Epithelial cell of prostate (primary cell): ENCODE measurements around the gene OR10D3.
"Not testable (repeated sequence)": the region's sequence is repeated elsewhere in the genome, so short reads cannot be mapped to it uniquely, and the experiment has no call there.

ENCODE experiments used
- DNase-seq: peaks from one replicate; pipeline ENCODE4 v3.0.0-alpha.2; 2011; ENCODE audit warnings: low read depth, low spot score
- H3K27ac ChIP-seq: fragments of 450-650 bp; 2 replicates; pipeline ENCODE4 v1.5.1; 2017; ENCODE audit warnings: mild to moderate bottlenecking

The OR10D3 gene

DNA sequence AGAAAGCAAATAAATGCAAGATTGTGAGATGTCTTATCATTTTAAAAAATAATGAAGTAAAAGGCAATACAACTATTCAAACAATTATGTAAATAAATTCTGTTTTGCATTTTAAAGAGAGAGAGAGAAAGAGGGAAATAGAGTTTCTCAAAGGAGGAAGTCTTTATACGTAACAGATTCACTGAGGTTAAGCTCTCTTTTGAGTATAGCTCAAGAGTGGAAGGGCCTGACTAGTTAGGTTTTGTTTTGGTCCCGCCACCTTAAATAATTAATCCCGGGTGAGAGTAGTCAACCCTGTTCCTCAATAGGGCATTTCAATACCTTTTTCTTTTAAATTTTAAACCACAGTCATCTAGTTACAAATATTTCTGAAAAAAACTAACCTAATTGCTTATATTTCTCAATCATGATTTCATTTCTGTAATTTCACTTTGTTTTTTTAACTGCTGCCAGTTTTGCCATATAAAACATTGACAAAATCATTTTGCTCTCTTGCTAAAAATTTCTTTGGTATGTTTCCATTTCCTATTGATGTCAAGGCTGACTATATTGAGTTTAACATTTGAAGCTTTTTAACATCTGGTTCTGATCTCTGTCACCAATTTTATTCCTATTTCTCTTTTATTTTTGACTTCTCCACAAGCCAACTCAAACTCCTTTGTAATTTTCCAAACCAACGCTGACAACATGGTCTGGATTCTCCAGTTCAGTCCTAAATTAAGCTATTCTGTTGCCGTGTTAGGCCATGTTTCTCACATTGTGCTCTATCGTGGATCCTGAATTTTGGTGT is 10.3 kb downstream of the OR10D3 start:
- no peak overlapping the region for H3K27ac ChIP-seq
- DNase-seq: no peak

DNA sequence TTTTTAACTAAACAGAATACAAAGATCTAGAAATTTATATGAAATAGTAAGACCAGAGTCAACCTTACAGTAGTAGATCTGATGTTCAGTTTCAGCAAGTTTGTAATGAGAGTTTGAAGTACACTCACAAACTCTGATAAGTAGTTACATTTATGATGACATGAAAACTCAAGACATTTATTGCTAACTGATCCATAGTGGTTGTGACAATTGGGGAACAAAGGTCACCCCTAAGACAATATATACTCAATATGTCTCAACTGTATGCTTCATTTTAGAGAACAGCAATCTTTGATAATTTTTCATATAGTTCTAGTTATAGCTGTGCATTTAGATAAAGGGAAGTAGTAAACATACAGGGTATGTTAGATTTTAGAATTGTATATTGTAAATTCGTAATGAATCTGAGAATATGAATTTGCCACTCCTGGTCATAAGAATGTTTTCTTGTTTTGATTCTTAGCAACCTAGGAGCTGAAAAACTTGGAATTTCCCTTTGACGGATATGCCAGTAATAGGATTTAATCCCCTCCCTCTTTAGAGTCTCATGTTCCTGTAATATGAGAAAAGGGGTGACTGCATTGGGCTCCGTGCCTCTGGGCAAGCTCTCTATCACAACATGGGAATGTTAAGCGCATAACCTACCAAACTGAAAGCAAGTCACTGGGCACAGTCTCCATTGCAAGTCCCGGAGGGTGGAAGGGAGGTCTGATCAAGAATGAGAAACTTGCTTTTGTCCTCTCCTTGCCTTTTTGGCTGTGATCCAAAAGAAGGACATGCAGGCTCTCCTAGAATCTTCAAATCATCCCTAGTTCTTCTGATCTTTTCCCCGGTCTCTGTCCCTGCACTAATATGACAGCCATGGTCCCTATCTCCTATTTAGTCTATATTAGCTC is 11.4 kb downstream of the OR10D3 start:
- DNase-seq: no peak
- H3K27ac ChIP-seq: no peak overlapping the region

DNA sequence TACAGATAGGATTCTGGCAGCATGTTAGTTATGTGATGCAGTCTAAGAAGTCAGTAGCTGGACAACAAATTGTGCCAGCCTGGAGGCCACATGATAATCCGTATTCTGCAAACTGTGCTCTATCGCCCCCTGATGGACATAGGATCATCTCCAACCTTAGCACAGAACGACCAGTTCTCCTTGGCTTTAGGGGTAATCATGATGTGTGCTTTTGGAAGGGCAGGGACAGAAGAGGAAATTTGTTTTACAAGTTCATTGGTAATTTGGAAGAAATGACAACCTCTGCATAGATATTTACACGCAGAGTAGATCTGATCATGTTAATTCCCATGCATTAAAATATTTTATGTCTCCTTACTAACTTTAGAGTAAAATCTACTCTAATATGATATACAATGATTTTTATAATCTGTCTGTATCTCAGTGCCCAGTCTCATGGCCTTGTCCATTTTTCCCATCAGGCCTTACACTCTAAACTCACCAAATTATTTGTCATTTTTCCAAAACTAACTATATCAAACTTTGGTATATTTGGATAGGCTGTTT is 12.1 kb downstream of the OR10D3 start:
- no peak for DNase-seq
- H3K27ac ChIP-seq: no peak overlapping the region

DNA sequence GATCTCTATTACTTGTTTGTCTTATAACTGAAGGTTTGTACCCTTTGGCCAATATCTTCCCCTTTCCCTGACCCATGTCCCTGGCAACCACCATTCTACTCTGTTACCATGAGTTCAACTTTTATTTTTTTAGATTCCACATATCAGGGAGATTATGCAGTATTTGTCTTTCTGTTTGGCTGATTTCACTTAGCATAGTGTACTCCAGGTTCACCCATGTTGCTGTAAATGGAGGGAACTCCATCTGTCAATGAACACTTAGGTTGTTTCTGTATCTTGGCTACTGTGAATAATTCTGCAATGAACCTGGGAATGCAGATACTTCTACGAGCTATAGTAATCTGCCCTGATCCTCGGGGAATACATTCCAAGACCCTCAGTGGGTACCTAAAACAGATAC is 14.9 kb downstream of the OR10D3 start:
- H3K27ac ChIP-seq: no peak overlapping the region
- DNase-seq: no peak

DNA sequence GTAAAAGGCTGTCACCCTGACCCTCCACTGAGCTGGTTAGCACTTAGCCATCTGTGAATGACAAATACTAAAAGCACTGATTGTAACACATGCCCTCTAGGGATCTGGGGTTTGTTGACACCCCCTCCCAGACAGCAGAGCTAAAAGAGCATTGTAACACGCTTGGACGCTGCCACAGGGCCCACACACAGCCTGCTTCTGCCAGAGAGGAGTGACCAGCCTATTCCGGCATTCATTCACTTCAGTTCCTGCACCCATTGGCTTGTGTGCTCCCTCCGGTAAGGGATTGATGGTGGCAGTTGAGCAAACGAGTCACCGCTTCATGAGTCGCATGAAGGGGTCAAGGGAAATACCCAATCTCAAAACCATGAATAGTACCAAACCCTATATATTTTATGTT is 15.8 kb downstream of the OR10D3 start:
- DNase-seq: no peak
- no peak overlapping the region for H3K27ac ChIP-seq

DNA sequence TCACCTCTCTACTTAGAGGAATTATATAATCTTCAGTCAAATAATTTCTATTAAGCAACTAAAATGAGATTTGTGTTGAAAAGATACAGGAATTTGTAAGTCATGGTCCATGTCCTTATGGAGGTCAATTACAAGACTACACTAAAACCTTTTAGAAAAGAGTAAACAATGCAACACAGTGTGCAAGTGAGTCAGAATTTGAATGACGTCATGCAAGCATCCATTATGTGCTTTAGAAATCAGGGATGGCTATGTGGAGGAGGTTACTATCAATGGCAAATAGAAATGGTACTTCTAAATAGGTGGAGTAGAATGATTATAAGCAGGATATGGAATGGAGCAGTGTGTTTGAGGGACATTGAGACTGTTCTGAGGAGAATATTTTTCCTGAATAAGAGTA is 16.6 kb downstream of the OR10D3 start:
- no peak overlapping the region for H3K27ac ChIP-seq
- peak; percentile 5 for DNase-seq

DNA sequence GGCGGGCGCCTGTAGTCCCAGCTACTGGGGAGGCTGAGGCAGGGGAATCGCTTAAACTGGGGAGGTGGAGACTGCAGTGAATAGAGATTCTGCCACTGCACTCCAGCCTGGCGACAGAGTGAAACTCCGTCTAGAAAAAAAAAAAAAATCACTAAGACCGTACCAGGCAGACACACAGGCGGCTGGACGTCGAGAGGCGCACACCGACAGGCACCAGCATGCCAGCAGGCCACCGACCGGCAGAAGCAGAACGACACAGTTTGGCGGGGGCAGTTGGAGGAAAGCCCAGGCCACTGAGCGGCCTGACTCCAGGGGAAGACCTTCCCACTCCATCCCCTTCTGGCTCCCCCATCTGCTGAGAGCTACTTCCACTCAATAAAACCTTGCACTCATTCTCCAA is 17.5 kb downstream of the OR10D3 start:
- H3K27ac ChIP-seq: no peak overlapping the region
- DNase-seq: no peak

DNA sequence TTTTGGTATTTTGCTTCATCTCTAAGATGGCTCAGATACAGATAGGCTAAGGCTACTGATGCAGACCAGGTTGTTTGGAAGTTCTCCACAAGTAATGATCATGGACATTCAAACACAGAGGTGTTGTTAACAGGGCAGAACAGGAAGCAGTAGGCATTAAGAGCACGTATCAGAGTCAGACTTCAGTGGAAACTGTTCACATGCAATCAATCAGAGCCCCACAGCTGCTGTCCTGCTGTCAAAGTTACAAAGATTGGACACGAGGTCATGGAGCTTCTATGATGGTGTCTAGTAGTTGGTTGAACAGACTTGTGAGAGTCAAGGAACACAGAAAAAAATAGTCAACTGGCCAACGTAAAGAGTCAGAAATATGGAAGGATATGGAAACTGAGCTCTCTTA is 19.8 kb downstream of the OR10D3 start:
- no peak for DNase-seq
- no peak overlapping the region for H3K27ac ChIP-seq

DNA sequence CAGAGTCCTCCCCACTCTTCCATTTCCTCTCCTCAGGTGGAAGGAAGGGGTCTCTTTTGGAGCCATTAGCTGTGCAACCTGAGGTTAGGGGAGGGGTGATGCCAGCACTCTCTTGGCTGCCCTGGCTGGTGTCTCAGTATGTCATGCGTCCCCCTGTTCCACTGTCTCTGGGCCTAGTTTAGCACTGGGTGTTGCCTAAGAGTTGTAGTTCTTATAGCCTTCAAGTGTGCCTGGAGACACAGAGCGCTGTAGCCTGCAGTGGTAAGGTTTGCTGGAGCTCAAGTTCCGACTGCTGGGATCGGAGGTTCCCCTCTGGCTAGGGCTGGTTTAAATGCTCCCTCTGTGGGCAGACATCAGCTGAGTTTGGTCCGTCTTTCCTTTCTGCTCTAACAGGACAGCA is 20.9 kb downstream of the OR10D3 start:
- H3K27ac ChIP-seq: no peak overlapping the region
- DNase-seq: no peak

DNA sequence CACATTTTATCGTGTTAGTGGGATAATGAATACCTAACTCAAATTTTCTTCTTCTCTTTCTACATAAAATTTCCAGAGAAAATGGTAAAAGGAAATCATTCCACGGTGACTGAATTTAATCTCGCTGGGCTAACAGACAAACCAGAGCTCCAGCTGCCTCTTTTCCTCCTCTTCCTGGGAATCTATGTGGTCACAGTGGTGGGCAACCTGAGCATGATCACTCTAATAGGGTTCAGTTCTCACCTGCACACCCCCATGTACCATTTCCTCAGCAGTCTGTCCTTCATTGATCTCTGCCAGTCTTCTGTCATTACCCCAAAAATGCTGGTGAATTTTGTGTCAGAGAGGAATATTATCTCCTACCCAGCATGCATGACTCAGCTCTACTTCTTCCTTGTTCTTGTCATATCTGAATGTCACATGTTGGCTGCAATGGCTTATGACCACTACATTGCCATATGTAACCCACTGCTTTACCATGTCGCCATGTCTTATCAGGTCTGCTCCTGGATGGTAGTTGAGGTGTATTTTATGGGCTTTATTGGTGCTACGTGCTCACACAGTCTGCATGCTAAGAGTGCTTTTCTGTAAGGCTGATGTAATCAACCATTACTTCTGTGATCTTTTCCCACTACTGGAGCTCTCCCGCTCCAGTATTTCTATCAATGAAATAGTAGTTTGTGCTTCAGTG is 24.1 kb downstream of the OR10D3 start:
- H3K27ac ChIP-seq: no peak overlapping the region
- no peak for DNase-seq

DNA sequence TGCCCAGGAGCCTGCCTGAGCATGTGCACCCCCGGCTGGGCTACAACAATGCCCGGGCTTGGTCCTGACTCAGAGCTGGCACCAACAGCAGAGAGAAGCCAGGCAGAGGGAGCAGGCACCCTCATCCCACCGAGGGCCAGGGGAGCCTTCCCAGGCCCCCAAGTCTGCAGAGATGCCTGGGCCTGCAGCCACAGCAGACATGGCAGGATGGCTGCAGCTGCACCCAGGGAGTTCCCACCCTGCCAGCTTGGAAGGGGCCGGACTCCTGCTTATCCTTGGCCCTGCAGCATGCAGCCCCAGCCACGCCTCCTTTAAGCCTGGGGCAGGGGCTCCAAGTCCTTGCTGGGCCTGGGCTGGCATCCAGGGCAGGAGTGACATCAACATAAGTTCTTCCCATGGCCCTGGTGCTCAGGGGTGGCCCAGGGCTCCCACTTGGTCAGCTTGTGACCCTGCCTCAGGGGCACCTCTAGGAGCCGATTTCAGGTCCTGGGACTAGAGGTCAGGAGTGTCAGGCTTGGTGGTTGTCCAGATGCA is 26.7 kb downstream of the OR10D3 start:
- no peak overlapping the region for H3K27ac ChIP-seq
- DNase-seq: no peak

DNA sequence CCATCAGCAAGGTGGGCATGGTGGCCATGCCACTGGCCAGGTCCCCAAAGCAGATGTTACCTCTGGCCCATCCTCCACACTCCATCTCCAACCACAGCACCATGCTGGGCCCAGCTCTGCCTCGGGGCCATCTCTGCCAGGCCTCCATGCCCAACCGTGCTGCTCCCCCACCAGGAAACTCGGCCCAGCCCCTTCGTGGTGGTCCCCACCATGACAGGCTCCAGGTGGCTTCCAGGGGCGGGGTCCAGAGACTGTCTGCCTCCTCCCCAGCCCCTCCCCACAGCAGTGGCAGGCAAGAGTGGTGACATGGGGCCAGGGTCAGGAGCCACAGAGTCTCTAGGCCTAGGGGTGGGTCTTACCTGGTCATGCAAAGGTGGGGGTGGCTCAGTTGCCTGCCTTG is 27.3 kb downstream of the OR10D3 start:
- no peak for DNase-seq
- no peak overlapping the region for H3K27ac ChIP-seq

DNA sequence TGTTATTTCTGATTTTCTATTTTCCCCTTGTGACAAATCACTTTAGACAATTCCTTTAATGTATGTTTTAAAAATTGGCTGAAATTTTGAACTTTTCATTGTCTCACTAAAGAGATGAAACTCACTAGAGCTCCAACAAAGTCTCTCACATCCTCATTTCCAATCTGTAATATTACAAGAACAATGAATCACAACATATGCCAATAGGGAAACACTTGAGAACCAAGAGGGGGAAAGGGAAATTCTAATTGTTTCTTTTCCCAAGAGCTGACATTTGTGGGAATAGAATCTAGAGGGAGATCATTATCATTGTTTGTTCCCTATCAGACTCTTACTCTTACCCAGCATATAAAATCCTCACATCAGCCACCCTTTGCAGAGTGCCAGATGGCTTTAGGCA is 28.2 kb downstream of the OR10D3 start:
- no peak overlapping the region for H3K27ac ChIP-seq
- DNase-seq: no peak

DNA sequence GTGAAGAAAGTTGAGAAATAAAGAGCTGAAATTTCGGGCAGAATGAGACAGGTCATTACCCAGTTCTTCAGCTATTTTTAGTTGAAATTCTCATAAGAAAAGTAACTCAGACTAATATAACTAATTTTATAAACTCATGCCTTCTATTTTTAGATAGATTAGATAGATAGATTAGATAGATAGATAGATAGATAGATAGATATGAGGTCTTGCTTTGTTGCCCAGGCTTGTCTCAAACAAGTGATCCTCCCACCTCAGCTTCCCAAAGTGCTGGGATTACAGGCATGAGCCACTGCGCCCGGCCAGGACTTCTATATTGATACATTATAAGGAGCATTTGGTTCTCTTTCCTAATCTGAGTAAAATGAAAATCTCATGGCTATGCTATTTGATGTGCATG is 30.9 kb downstream of the OR10D3 start:
- no peak overlapping the region for H3K27ac ChIP-seq
- no peak for DNase-seq

DNA sequence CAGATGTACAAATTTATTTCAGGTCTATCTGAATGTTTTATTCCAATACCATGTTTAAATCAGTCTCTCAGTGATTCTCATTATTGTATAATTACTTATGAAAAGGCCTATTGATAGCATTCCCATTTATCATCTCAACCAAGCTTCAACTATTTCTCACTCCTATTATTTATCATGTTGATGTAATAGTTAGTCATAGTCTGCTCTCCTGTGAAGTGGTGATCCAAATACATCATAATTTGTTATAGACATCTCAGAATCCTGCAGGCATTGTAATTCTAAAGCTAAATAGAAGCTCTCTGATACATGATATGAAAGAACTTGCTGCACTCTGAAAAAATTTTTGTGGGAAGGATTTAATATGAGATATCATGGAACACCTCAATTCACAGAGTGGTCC is 36.0 kb downstream of the OR10D3 start:
- H3K27ac ChIP-seq: no peak overlapping the region
- no peak for DNase-seq

DNA sequence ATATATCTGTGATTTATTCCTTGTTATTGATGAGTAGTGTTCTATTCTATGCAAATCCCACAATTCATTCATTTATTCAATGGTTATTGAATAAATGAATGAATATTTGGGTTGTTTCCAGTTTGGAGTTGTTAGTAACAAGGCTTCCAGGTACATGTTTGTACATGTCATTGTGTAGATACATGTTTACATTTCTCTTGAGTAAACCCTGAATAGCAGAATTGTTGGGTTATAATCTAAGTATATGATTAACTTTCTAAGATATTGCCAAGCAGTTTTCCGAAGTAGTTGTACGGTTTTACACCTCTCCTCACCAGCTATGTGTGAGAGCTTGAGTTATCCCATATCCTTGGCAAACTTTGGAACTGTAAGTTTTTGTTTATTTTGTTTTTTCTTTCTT is 39.3 kb downstream of the OR10D3 start:
- no peak overlapping the region for H3K27ac ChIP-seq
- peak; percentile 18 for DNase-seq

DNA sequence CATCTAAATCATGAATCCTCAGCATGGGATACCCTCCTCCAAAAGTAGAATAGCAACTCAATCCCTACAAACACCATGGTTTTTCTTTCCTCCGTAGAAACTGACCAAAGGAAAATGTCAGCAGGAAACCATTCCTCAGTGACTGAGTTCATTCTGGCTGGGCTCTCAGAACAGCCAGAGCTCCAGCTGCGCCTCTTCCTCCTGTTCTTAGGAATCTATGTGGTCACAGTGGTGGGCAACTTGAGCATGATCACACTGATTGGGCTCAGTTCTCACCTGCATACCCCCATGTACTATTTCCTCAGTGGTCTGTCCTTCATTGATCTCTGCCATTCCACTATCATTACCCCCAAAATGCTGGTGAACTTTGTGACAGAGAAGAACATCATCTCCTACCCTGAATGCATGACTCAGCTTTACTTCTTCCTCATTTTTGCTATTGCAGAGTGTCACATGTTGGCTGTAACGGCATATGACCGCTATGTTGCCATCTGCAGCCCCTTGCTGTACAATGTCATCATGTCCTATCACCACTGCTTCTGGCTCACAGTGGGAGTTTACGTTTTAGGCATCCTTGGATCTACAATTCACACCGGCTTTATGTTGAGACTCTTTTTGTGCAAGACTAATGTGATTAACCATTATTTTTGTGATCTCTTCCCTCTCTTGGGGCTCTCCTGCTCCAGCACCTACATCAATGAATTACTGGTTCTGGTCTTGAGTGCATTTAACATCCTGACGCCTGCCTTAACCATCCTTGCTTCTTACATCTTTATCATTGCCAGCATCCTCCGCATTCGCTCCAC is 41.7 kb downstream of the OR10D3 start:
- H3K27ac ChIP-seq, DNase-seq: not testable (repeated sequence)

DNA sequence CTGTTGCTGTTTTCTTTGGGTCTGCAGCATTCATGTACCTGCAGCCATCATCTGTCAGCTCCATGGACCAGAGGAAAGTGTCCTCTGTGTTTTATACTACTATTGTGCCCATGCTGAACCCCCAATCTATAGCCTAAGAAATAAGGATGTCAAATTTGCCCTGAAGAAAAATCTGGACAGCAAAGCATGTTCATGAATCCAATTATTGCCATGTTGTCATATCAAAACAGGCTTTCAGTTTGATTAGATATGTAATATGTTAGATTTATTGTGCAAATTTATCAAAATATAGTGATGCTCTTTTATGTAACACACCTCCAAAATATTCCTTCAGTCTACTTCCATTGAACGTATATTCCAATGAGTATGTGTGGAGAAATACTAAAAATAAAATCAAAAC is 42.3 kb downstream of the OR10D3 start:
- no peak overlapping the region for H3K27ac ChIP-seq

DNA sequence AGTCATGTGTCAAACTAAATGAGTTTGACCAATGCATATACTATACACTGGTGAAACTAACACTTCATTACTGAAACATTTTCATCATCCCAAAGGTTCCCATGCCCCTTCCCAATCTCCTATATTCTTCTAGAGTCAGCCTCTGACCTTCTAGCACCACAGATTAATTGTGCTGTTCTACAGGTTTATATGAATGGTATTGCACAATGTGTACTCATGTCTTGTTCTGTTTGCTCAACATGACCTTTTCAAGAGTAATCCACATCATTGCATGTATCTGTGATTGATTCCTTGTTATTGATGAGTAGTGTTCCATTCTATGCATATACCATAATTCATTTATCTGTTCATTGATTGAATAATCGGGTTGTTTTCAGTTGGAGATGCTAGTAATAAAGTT is 50.2 kb downstream of the OR10D3 start:
- H3K27ac ChIP-seq: no peak overlapping the region
- DNase-seq: no peak

More for the DNA sequence above, 42.3 kb downstream of the OR10D3 start:
- no peak for DNase-seq
